ENCODE data around the gene NFIX. TPM values are rescaled to one million over a fixed set of nuclear protein-coding genes. Genes with fewer than 3 reads are reported as not detected.
A peak's percentile ranks its signal among the peaks of the same experiment; 100 is the strongest.

NFIX gene
- total and polyA plus RNA-seq, 4 donors = 26.0 to 190 (median 89.6) TPM

GRCh38 chr19:13077240-13077639, 82.0 kb downstream of the NFIX start:
- ATAC-seq (ENCODE audit: insufficient read depth, low FRiP score) (no peak), DNase-seq (peak; percentile 79 to 87 (median 81))
- H3K9ac ChIP-seq (ENCODE audit: insufficient read depth in 1 of 2, low read length in 2 of 2) = no peak overlapping the region
- H3K4me3 ChIP-seq = no peak overlapping the region
- H3K27me3 ChIP-seq (ENCODE audit: control insufficient read depth in 3 of 3, insufficient read depth in 3 of 3, low read length in 2 of 3) = no peaks in the 10 kb centered on the region
- peaks cover 0 to 50% (median 14%) of the 10 kb centered on the region in 5 donors for H3K4me1 ChIP-seq (ENCODE audit: control insufficient read depth in 5 of 5, insufficient read depth in 5 of 5, low read length in 5 of 5)
- H3K36me3 ChIP-seq (ENCODE audit: control insufficient read depth in 4 of 4, insufficient read depth in 4 of 4, low read length in 4 of 4) = peaks cover 0 to 52% (median 41%) of the 10 kb centered on the region in 4 donors
- TF ChIP-seq, protein P1, sequence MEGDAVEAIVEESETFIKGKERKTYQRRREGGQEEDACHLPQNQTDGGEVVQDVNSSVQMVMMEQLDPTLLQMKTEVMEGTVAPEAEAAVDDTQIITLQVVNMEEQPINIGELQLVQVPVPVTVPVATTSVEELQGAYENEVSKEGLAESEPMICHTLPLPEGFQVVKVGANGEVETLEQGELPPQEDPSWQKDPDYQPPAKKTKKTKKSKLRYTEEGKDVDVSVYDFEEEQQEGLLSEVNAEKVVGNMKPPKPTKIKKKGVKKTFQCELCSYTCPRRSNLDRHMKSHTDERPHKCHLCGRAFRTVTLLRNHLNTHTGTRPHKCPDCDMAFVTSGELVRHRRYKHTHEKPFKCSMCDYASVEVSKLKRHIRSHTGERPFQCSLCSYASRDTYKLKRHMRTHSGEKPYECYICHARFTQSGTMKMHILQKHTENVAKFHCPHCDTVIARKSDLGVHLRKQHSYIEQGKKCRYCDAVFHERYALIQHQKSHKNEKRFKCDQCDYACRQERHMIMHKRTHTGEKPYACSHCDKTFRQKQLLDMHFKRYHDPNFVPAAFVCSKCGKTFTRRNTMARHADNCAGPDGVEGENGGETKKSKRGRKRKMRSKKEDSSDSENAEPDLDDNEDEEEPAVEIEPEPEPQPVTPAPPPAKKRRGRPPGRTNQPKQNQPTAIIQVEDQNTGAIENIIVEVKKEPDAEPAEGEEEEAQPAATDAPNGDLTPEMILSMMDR (IDR thresholded peaks at IDR 0.05; ENCODE audit: control extremely low read depth, extremely low read depth) = no peak
- no peaks in the 10 kb centered on the region for H3K9me3 ChIP-seq (ENCODE audit: control insufficient read depth in 4 of 4, insufficient read depth in 3 of 4, low read length in 3 of 4)
- peak overlapping the region in 1 of 2 donors; percentile 5 for H3K27ac ChIP-seq (ENCODE audit: low read depth in 1 of 2, low read length in 1 of 2)
- WGBS, 2 donors = 18 to 48% methylated on average over 11 of the region's 11 CpGs

DNA sequence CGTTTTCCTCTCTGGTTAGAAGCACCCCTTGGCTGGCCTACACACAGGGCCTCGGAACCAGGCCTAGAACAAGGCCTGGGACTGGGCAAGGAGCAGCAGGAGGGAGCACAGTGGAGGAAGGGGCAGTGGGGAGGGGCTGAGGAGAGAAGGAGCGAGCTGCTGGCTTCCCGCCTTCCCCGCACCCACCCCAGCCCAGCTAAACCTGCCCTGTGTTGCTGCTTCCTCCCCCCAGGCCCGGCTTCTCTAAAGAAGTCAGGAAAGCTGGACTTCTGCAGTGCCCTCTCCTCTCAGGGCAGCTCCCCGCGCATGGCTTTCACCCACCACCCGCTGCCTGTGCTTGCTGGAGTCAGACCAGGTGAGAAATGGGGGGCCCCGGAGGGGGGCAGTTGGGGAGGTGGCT, 83.1 kb downstream of the NFIX start:
- Histone ChIP-seq H3K36me3 (ENCODE audit: control insufficient read depth in 4 of 4, insufficient read depth in 4 of 4, low read length in 4 of 4) (peaks cover 0 to 58% (median 41%) of the 10 kb centered on the region in 4 donors), H3K9ac (ENCODE audit: insufficient read depth in 1 of 2, low read length in 2 of 2) (no peak overlapping the region), H3K27ac (ENCODE audit: low read depth in 1 of 2, low read length in 1 of 2) (peak overlapping the region in 1 of 2 donors; percentile 84), H3K4me3 (no peak overlapping the region), H3K9me3 (ENCODE audit: control insufficient read depth in 4 of 4, insufficient read depth in 3 of 4, low read length in 3 of 4) (no peaks in the 10 kb centered on the region), H3K4me1 (ENCODE audit: control insufficient read depth in 5 of 5, insufficient read depth in 5 of 5, low read length in 5 of 5) (peaks cover 0 to 45% (median 14%) of the 10 kb centered on the region in 5 donors), H3K27me3 (ENCODE audit: control insufficient read depth in 3 of 3, insufficient read depth in 3 of 3, low read length in 2 of 3) (no peaks in the 10 kb centered on the region)
- TF ChIP-seq, protein P1 (IDR thresholded peaks at IDR 0.05; ENCODE audit: control extremely low read depth, extremely low read depth) = no peak
- no peak for DNase-seq
- WGBS, 2 donors = 67 to 74% methylated on average over 8 to 10 of the region's 10 CpGs
- no peak for ATAC-seq (ENCODE audit: insufficient read depth, low FRiP score)

- H3K27ac ChIP-seq (ENCODE audit: low read depth in 1 of 2, low read length in 1 of 2) = peak overlapping the region; percentile 45 to 84
- H3K9me3 ChIP-seq (ENCODE audit: control insufficient read depth in 4 of 4, insufficient read depth in 3 of 4, low read length in 3 of 4) = no peaks in the 10 kb centered on the region
- no peak for ATAC-seq (ENCODE audit: insufficient read depth, low FRiP score)
- H3K4me1 ChIP-seq (ENCODE audit: control insufficient read depth in 5 of 5, insufficient read depth in 5 of 5, low read length in 5 of 5) = peaks cover 0 to 45% (median 14%) of the 10 kb centered on the region in 5 donors
- no peaks in the 10 kb centered on the region for H3K27me3 ChIP-seq (ENCODE audit: control insufficient read depth in 3 of 3, insufficient read depth in 3 of 3, low read length in 2 of 3)
- TF ChIP-seq, protein P1 (IDR thresholded peaks at IDR 0.05; ENCODE audit: control extremely low read depth, extremely low read depth) = no peak
- 25 to 44% methylated on average over 10 to 12 of the region's 12 CpGs for WGBS, 2 donors
- H3K9ac ChIP-seq (ENCODE audit: insufficient read depth in 1 of 2, low read length in 2 of 2) = no peak overlapping the region
- peak in 2 of 3 donors; percentile 55 to 70 for DNase-seq
- no peak overlapping the region for H3K4me3 ChIP-seq
- peaks cover 0 to 54% (median 37%) of the 10 kb centered on the region in 4 donors for H3K36me3 ChIP-seq (ENCODE audit: control insufficient read depth in 4 of 4, insufficient read depth in 4 of 4, low read length in 4 of 4)
These were observed 83.7 kb downstream of the NFIX start for GRCh38 chr19:13078897-13079541.
